GM21367 (cell line): ENCODE measurements around the gene JMY.
A peak's percentile ranks its signal among the peaks of the same experiment; 100 is the strongest.
"Not testable (repeated sequence)": the region's sequence is repeated elsewhere in the genome, so short reads cannot be mapped to it uniquely, and the experiment has no call there.

Source experiments
- ATAC-seq: cut with Tn5 transposase; IDR thresholded peaks from one replicate; pipeline ENCODE4 v1.9.1; 2021; ENCODE audit not compliant: unreplicated experiment

The JMY gene

GRCh38 chr5:79236362-79236969 lies 535 bp downstream of the JMY start:
- peak; percentile 12 for ATAC-seq

GRCh38 chr5:79236970-79237739 lies 1.2 kb downstream of the JMY start:
- no peak for ATAC-seq

GRCh38 chr5:79237740-79238560 lies 2.0 kb downstream of the JMY start:
- no peak for ATAC-seq

- no peak for ATAC-seq
Measured at GRCh38 chr5:79240561-79240960, 4.6 kb downstream of the JMY start.

GRCh38 chr5:79241535-79241979 lies 5.6 kb downstream of the JMY start:
- ATAC-seq = no peak

- ATAC-seq = no peak
Measured at GRCh38 chr5:79242242-79243039, 6.5 kb downstream of the JMY start.

GRCh38 chr5:79243224-79243623 lies 7.3 kb downstream of the JMY start:
- no peak for ATAC-seq

GRCh38 chr5:79254067-79254466 lies 18.1 kb downstream of the JMY start:
- ATAC-seq = not testable (repeated sequence)

- ATAC-seq = no peak
Measured at GRCh38 chr5:79255786-79256557, 20.0 kb downstream of the JMY start.

GRCh38 chr5:79256563-79256962 lies 20.6 kb downstream of the JMY start:
- ATAC-seq = no peak

GRCh38 chr5:79257314-79257713 lies 21.4 kb downstream of the JMY start:
- ATAC-seq = no peak

- ATAC-seq = no peak
Measured at GRCh38 chr5:79258801-79259200, 22.9 kb downstream of the JMY start.

- no peak for ATAC-seq
Measured at GRCh38 chr5:79259383-79259782, 23.5 kb downstream of the JMY start.

GRCh38 chr5:79259810-79260209 lies 23.9 kb downstream of the JMY start:
- ATAC-seq = no peak

- ATAC-seq = no peak
Measured at GRCh38 chr5:79261897-79262296, 26.0 kb downstream of the JMY start.

GRCh38 chr5:79263290-79263689 lies 27.4 kb downstream of the JMY start:
- no peak for ATAC-seq

- ATAC-seq = no peak
Measured at GRCh38 chr5:79267180-79267579, 31.2 kb downstream of the JMY start.

GRCh38 chr5:79269733-79270166 lies 33.8 kb downstream of the JMY start:
- ATAC-seq = no peak

GRCh38 chr5:79273341-79273740 lies 37.4 kb downstream of the JMY start:
- no peak for ATAC-seq

- no peak for ATAC-seq
Measured at GRCh38 chr5:79284846-79285245, 48.9 kb downstream of the JMY start.
